NAMALWA (cell line): ENCODE data around the gene WBP1L.
"Not testable (repeated sequence)": the region's sequence is repeated elsewhere in the genome, so short reads cannot be mapped to it uniquely, and the experiment has no call there.

Experiments used
- DNase-seq: peaks from one replicate; pipeline ENCODE4 v3.0.0-alpha.2; 2015; ENCODE audit warnings: low spot score

The WBP1L gene

DNA sequence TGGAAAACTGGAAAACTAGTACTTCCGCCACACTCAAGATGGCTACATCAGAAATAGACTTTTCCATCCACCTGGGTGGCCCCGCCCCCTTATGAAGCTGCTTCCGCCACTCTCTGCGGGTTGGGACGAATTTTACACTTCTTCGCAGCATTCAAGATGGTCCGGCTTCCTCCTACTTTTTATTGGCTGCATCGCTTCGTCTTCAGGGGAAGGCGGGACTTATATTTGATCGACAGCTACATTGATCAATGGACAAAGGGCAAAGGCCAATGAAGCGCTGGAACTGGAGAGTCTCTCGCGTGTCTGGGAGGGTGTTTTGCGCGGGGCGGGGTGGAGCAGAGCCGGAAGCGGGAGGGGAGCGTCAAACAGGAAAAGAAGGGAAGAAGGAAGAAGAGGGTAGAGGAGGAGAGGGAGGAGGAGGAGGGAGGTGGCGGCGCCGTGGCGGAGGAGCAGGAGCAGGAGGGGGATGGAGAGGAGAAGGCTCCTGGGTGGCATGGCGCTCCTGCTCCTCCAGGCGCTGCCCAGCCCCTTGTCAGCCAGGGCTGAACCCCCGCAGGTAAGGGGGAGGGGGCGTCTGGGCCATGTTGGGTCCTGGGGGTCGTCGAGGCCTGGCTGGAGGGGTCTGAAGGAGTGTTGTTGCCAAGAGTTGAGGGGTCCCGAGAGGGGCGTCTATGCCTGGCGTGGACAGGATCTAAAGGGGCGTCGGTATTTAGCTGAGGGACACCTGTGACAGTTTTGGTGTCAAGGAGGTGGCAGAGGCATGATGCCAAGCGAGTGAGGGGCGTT is at the start of gene WBP1L:
TSS of gene WBP1L (plus strand) at position 361 of the 786 bp plus-strand sequence. CDS start at position 467, 106 bp downstream.
- DNase-seq, result peak; percentile 100

- not testable (repeated sequence) for DNase-seq
Measured at GRCh38 chr10:102695401-102695800, 48.3 kb upstream of the WBP1L start.

GRCh38 chr10:102696736-102697135 is 47.0 kb upstream of the WBP1L start:
- no peak for DNase-seq

GRCh38 chr10:102698894-102699293 is 44.9 kb upstream of the WBP1L start:
- DNase-seq, result no peak

- DNase-seq, result no peak
Measured at GRCh38 chr10:102701272-102701671, 42.5 kb upstream of the WBP1L start.

- DNase-seq, result no peak
Measured at GRCh38 chr10:102701796-102702195, 42.0 kb upstream of the WBP1L start.

DNA sequence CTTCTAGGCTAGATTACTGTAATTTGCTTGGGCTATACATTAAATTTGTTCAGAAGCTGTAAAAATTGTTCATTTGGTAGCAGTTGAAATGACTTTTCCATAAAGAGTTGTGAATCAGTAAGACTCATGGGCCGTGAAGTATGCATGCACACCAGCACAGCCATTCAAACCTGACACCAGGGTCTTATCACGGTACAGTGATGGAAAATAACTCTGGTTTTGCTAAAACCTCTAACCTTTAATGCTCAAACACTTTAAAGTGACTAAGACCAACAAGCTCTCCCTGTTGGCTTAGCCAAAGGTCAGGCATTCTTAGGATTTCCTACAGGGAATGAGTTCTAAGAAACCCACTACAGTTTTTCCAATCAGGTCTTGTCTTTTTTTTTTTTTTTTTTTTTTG is 41.0 kb upstream of the WBP1L start:
- DNase-seq, result no peak

DNA sequence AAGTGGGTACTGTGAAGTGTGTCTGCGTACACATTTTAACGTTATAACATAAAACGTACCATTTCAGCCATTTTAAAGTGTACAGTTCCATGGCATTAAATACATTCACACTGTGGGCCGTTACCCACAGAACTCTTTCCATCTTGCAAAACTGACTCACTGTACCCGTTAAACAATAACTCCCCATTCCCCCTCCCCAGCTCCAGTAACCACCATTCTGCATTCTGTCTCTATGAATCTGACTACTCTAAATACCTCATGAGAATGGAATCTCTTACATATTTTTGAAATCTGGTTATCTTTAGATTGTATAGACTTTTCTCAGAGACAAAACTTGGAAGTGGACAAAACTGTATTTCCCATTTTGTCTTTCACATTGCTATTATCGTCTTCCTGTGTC is 38.8 kb upstream of the WBP1L start:
- DNase-seq, result no peak

GRCh38 chr10:102705531-102705930 is 38.2 kb upstream of the WBP1L start:
- peak; percentile 38 for DNase-seq

- peak; percentile 29 for DNase-seq
Measured at GRCh38 chr10:102710609-102711008, 33.1 kb upstream of the WBP1L start.

GRCh38 chr10:102712089-102712488 is 31.7 kb upstream of the WBP1L start:
- peak; percentile 59 for DNase-seq

DNA sequence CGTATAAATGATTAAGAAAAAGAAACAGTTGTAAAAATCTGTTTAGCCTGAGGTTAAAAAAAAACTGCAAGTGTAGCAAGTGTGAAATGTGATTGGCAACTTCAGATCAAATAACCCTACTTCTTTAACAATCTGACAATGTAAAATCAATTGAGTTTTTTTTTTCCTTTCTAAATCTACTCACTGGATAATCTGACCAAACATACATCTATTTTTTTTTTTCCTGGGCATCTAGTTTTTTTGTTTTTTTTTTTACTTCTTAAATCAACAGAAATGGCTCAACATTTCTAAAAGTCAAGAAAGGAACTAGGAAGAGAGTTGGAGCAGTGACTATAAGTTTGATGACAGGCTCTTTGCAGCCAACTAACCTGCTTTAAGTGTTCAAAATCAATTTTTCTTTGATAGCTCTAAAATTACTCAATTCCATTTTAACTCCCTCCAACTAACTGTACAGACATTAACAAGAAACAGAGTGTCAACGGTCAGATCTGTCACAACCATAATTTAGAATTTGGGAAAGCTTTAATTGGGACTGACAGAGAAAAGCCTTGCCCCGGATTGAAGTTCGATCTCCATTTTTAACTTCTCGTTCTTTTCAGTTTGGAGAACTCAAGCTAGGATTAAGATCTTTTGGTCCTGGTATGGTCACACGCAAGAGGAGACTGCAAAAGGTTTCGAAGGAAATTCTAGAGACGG is 30.8 kb upstream of the WBP1L start:
- no peak for DNase-seq

- no peak for DNase-seq
Measured at GRCh38 chr10:102713539-102713813, 30.3 kb upstream of the WBP1L start.

DNA sequence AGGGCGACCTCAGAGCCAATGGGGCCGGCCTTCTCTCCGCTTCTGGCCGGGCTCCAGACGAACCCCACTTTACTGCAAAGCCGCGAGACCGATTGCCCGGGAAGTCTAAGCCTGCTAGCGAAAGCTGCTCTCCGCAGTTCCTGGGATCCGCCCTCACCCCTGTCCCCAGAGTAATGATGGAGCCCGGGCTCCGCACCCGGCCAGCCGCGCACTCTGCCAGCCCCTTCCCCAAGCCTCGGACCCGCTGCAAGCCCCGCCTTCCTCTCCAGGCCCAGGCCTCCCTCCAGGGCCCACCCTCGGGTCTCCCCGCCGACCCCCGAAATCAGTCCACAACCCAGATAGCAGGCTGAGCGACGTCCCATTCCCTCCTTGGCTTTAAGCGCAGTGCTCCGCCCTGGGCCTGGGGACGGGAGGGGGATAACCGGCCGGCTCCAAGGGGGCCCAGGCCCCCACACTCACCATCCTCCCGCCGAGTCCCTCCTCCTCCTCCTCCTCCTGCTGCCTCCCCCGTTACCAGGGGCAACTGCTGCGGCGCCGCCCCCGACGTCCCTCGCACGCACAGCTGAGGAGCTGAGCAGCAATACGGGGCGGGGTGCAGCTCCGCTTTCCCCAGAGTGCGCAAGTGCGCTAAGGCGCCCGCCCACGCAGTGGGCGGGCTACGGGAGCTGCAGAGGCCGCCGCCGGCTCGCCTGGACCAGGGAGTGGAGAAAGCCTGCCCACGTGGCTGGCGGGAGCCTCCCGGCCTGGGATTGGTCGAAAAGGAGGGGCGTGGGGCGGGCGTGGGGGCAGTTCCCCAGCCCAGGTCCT is 29.7 kb upstream of the WBP1L start, which contains the start of gene ARL3:
TSS of gene ARL3 (minus strand) at position 584 of the 807 bp plus-strand sequence. CDS start at position 462, 122 bp downstream.
- DNase-seq, result peak; percentile 99

GRCh38 chr10:102714621-102715455 is 28.9 kb upstream of the WBP1L start, which contains the start of gene SFXN2:
Gene SFXN2, plus strand, starts transcription at chr10:102714636. Its CDS starts 12,001 bp downstream, at chr10:102726637.
- DNase-seq, result peak; percentile 72

GRCh38 chr10:102715880-102716279 is 27.9 kb upstream of the WBP1L start:
- DNase-seq, result peak; percentile 27

DNA sequence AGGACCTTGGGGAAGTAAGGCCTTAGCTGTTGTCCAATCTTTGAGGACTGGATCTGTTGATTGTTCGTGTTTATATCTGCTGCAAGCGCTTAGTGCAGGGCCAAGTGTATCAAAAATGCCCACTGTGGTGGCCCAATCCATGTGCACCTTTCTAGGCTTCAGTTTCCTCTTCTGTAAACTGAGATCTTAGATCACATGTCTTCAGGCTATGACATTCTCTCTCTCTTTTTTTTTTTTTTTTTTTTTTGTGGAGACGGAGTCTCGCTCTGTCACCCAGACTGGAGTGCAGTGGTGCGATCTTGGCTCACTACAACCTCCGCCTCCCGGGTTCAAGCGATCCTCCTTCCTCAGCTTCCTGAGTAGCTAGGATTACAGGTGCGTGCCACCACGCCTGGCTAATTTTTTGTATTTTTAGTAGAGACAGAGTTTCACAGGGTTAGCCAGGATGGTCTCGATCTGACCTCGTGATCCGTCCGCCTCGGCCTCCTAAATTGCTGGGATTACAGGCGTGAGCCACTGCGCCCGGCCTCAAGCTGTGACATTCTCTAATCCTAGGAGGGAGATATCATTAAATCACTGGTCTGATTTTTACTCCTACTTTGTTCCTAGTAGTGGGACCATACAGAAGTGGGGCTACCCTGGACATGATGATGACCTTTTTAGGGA is 26.7 kb upstream of the WBP1L start:
- DNase-seq, result not testable (repeated sequence)

DNA sequence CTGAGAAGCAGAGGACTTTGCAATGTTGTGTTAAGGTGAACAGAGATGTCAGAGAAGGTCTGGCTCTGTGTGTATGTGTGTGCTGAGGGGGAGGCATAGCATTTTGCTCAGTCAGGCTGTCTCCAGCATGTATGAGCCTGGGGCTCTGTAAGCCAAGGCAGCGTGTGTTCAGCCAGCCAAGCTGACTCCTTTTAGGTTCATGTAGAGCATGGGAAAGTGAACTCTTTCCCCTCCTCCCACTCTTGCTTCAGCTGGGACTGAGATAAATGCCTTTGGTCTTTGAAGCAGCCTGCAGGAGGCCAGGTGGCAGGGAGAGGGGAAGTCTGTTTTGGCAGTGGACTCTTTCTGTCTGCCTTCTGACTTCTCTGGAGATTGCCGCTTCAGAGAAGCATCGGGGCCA is 25.5 kb upstream of the WBP1L start:
- peak; percentile 30 for DNase-seq

GRCh38 chr10:102720337-102720736 is 23.4 kb upstream of the WBP1L start:
- DNase-seq, result no peak

DNA sequence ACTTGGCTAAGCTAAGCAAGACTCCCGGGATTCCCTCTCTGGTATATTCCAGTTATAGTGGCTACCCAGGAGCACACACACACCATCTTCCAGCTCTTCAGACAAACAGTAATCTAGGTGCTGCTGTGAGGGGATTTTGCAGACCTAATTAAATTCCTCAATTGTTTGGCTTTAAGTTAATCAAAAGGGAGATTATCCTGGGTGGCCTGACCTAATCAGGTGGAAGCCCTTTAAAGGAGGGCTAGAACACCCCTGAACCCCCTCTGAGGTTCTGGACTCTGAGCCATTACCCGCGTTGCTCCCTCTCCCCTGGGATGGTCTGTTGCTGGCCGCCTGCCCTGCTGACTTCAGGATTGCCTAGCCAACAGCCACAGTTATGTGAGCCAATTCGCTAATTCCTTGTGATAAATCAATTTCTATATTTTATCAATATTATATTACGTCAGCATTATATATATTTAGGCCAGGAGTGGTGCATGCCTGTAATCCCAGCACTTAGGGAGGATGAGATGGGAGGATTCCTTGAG is 22.9 kb upstream of the WBP1L start:
- no peak for DNase-seq

DNA sequence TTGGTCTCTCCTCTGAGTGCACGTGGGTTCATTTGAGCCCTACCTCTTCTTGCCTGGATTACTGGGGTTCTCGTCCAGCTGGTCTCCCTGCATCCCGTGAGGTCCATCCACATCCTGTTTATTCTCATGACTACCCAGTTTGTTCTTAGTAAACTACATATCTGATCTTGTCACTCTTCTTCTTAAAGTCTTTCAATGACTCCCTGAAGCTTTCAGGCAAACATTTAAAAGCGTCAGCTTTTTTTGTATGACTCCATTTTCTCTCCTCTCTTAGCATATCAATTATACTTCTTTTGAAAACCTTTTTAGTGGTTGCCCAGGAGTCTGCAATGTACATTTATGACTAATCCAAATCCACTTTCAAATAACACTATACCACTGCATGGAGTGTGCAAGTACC is 21.8 kb upstream of the WBP1L start:
- no peak for DNase-seq
